ENCODE measurements around the gene GEMIN7. TPM values are rescaled to one million over a fixed set of nuclear protein-coding genes. Genes with fewer than 3 reads are reported as not detected.

Gene GEMIN7
- total and polyA plus RNA-seq, 4 donors: 10.0 to 25.2 (median 19.4) TPM

- H3K4me3 ChIP-seq (ENCODE audit: low read depth in 1 of 3, low read length in 3 of 3): no peak overlapping the region
Measured at GRCh38 chr19:45051929-45052579, 27.0 kb upstream of the GEMIN7 start.

GRCh38 chr19:45056831-45057230, 22.2 kb upstream of the GEMIN7 start:
- H3K36me3 ChIP-seq (ENCODE audit: control insufficient read depth in 4 of 4, insufficient read depth in 3 of 4, low read depth in 1 of 4, low read length in 3 of 4): peaks cover 26 to 86% (median 66%) of the 10 kb centered on the region in 4 donors
- whole genome bisulfite sequencing: 93% methylated on average over 8 of the region's 8 CpGs
- DNase-seq (ENCODE audit: low spot score): no peak
- H3K27ac ChIP-seq (ENCODE audit: low read depth in 1 of 2, low read length in 2 of 2): no peak overlapping the region
- TF ChIP-seq FOXA2 (IDR thresholded peaks at IDR 0.05): no peak
- no peak for TF ChIP-seq HNF4A (conservative IDR thresholded peaks at IDR 0.05)
- TF ChIP-seq RAD21 (IDR thresholded peaks at IDR 0.05): no peak
- no peak for TF ChIP-seq FOXA1 (IDR thresholded peaks at IDR 0.05)
- TF ChIP-seq RXRA (IDR thresholded peaks at IDR 0.05): no peak
- TF ChIP-seq GABPA (IDR thresholded peaks at IDR 0.05 in 1 of 2, conservative IDR thresholded peaks at IDR 0.05 in 1 of 2): no peak
- H3K27me3 ChIP-seq (ENCODE audit: control insufficient read depth in 4 of 4, insufficient read depth in 4 of 4, low read length in 3 of 4): no peaks in the 10 kb centered on the region
- H3K9me3 ChIP-seq (ENCODE audit: control insufficient read depth in 4 of 4, low read length in 3 of 4): no peaks in the 10 kb centered on the region
- H3K4me3 ChIP-seq (ENCODE audit: low read depth in 1 of 3, low read length in 3 of 3): no peak overlapping the region
- peaks cover 0 to 3% (median 0%) of the 10 kb centered on the region in 4 donors for H3K4me1 ChIP-seq (ENCODE audit: control insufficient read depth in 4 of 4, insufficient read depth in 4 of 4, low read length in 3 of 4)
- H3K9ac ChIP-seq (ENCODE audit: low read depth in 1 of 2, low read length in 2 of 2): no peak overlapping the region

More at GRCh38 chr19:45051929-45052579, 27.0 kb upstream of the GEMIN7 start:
- Histone ChIP-seq H3K9ac (ENCODE audit: low read depth in 1 of 2, low read length in 2 of 2) (no peak overlapping the region), H3K36me3 (ENCODE audit: control insufficient read depth in 4 of 4, insufficient read depth in 3 of 4, low read depth in 1 of 4, low read length in 3 of 4) (peaks cover 11 to 43% (median 31%) of the 10 kb centered on the region in 4 donors), H3K4me1 (ENCODE audit: control insufficient read depth in 4 of 4, insufficient read depth in 4 of 4, low read length in 3 of 4) (peaks cover 3 to 36% (median 29%) of the 10 kb centered on the region in 4 donors), H3K9me3 (ENCODE audit: control insufficient read depth in 4 of 4, low read length in 3 of 4) (no peaks in the 10 kb centered on the region), H3K27ac (ENCODE audit: low read depth in 1 of 2, low read length in 2 of 2) (no peak overlapping the region), H3K27me3 (ENCODE audit: control insufficient read depth in 4 of 4, insufficient read depth in 4 of 4, low read length in 3 of 4) (no peaks in the 10 kb centered on the region)
- WGBS: 64% methylated on average over 9 of the region's 9 CpGs
- TF ChIP-seq ZBTB33 (IDR thresholded peaks at IDR 0.05) (no peak), FOXA2 (IDR thresholded peaks at IDR 0.05) (no peak), TAF1 (conservative IDR thresholded peaks at IDR 0.05) (no peak)
- DNase-seq (ENCODE audit: low spot score): no peak

GRCh38 chr19:45057444-45057843, 21.6 kb upstream of the GEMIN7 start:
- 95% methylated on average over 9 of the region's 9 CpGs for WGBS
- no peak for TF ChIP-seq FOXA2 (IDR thresholded peaks at IDR 0.05)
- no peak for TF ChIP-seq TAF1 (conservative IDR thresholded peaks at IDR 0.05)
- no peak for TF ChIP-seq HNF4G (IDR thresholded peaks at IDR 0.05)
- Histone ChIP-seq H3K4me3 (ENCODE audit: low read depth in 1 of 3, low read length in 3 of 3) (no peak overlapping the region), H3K27me3 (ENCODE audit: control insufficient read depth in 4 of 4, insufficient read depth in 4 of 4, low read length in 3 of 4) (no peaks in the 10 kb centered on the region), H3K9ac (ENCODE audit: low read depth in 1 of 2, low read length in 2 of 2) (no peak overlapping the region), H3K27ac (ENCODE audit: low read depth in 1 of 2, low read length in 2 of 2) (no peak overlapping the region), H3K4me1 (ENCODE audit: control insufficient read depth in 4 of 4, insufficient read depth in 4 of 4, low read length in 3 of 4) (no peaks in the 10 kb centered on the region), H3K9me3 (ENCODE audit: control insufficient read depth in 4 of 4, low read length in 3 of 4) (no peaks in the 10 kb centered on the region), H3K36me3 (ENCODE audit: control insufficient read depth in 4 of 4, insufficient read depth in 3 of 4, low read depth in 1 of 4, low read length in 3 of 4) (peaks cover 31 to 84% (median 66%) of the 10 kb centered on the region in 4 donors)
- DNase-seq (ENCODE audit: low spot score): no peak

GRCh38 chr19:45058622-45059159, 20.4 kb upstream of the GEMIN7 start:
- H3K9ac ChIP-seq (ENCODE audit: low read depth in 1 of 2, low read length in 2 of 2): no peak overlapping the region
- H3K4me3 ChIP-seq (ENCODE audit: low read depth in 1 of 3, low read length in 3 of 3): no peak overlapping the region
- H3K9me3 ChIP-seq (ENCODE audit: control insufficient read depth in 4 of 4, low read length in 3 of 4): no peaks in the 10 kb centered on the region
- no peak for DNase-seq (ENCODE audit: low spot score)
- WGBS: 86% methylated on average over 14 of the region's 14 CpGs
- H3K27ac ChIP-seq (ENCODE audit: low read depth in 1 of 2, low read length in 2 of 2): no peak overlapping the region
- no peaks in the 10 kb centered on the region for H3K4me1 ChIP-seq (ENCODE audit: control insufficient read depth in 4 of 4, insufficient read depth in 4 of 4, low read length in 3 of 4)
- H3K36me3 ChIP-seq (ENCODE audit: control insufficient read depth in 4 of 4, insufficient read depth in 3 of 4, low read depth in 1 of 4, low read length in 3 of 4): peaks cover 34 to 83% (median 64%) of the 10 kb centered on the region in 4 donors
- H3K27me3 ChIP-seq (ENCODE audit: control insufficient read depth in 4 of 4, insufficient read depth in 4 of 4, low read length in 3 of 4): no peaks in the 10 kb centered on the region
- TF ChIP-seq FOXA2 (IDR thresholded peaks at IDR 0.05) (no peak), ATF3 (IDR thresholded peaks at IDR 0.05) (no peak), NR2F2 (IDR thresholded peaks at IDR 0.05) (no peak), SP1 (IDR thresholded peaks at IDR 0.05) (no peak), FOXA1 (IDR thresholded peaks at IDR 0.05) (no peak), HNF4A (conservative IDR thresholded peaks at IDR 0.05) (no peak), RAD21 (IDR thresholded peaks at IDR 0.05) (no peak), EGR1 (IDR thresholded peaks at IDR 0.05; ENCODE audit: low read depth in 2 of 2) (no peak), CTCF (IDR thresholded peaks at IDR 0.05; ENCODE audit: low read depth, low read length, missing input control) (no peak), RXRA (IDR thresholded peaks at IDR 0.05) (no peak), JUND (IDR thresholded peaks at IDR 0.05) (no peak), TAF1 (conservative IDR thresholded peaks at IDR 0.05) (no peak), YY1 (IDR thresholded peaks at IDR 0.05) (no peak), HNF4G (IDR thresholded peaks at IDR 0.05) (no peak), MAX (IDR thresholded peaks at IDR 0.05) (no peak), GABPA (IDR thresholded peaks at IDR 0.05 in 1 of 2, conservative IDR thresholded peaks at IDR 0.05 in 1 of 2) (no peak)
